HG03159 (cell line): ENCODE results near the gene VSIG8.

ENCODE experiments used
- ATAC-seq: cut with Tn5 transposase; IDR thresholded peaks from one replicate; pipeline ENCODE4 v1.9.1; 2021; ENCODE audit warnings: mild to moderate bottlenecking, moderate library complexity; ENCODE audit not compliant: unreplicated experiment

The VSIG8 gene

GRCh38 chr1:159859767-159860322 lies 2.6 kb downstream of the VSIG8 start:
- no peak for ATAC-seq

- no peak for ATAC-seq
Measured at GRCh38 chr1:159857889-159858288, 4.6 kb downstream of the VSIG8 start.

- no peak for ATAC-seq
Measured at GRCh38 chr1:159856576-159856975, 5.9 kb downstream of the VSIG8 start.

GRCh38 chr1:159855709-159856108 lies 6.7 kb downstream of the VSIG8 start:
- no peak for ATAC-seq

- ATAC-seq = peak; percentile 87
Measured at GRCh38 chr1:159854693-159855192, 7.7 kb downstream of the VSIG8 start.

GRCh38 chr1:159854116-159854692 lies 8.3 kb downstream of the VSIG8 start:
- peak; percentile 9 for ATAC-seq

GRCh38 chr1:159853417-159854115 lies 8.9 kb downstream of the VSIG8 start:
- ATAC-seq = no peak

- no peak for ATAC-seq
Measured at GRCh38 chr1:159851407-159851806, 11.1 kb downstream of the VSIG8 start.

- no peak for ATAC-seq
Measured at GRCh38 chr1:159849626-159850366, 12.7 kb downstream of the VSIG8 start.

GRCh38 chr1:159848326-159848725 lies 14.1 kb downstream of the VSIG8 start:
- ATAC-seq = no peak

GRCh38 chr1:159847231-159847630 lies 15.2 kb downstream of the VSIG8 start:
- no peak for ATAC-seq

- no peak for ATAC-seq
Measured at GRCh38 chr1:159845751-159846629, 16.5 kb downstream of the VSIG8 start.

GRCh38 chr1:159843459-159843858 lies 19.0 kb downstream of the VSIG8 start:
- ATAC-seq = no peak

GRCh38 chr1:159841749-159842148 lies 20.7 kb downstream of the VSIG8 start:
- no peak for ATAC-seq

- ATAC-seq = peak; percentile 85
Measured at GRCh38 chr1:159839116-159839849, 23.2 kb downstream of the VSIG8 start.

GRCh38 chr1:159838715-159839114 lies 23.7 kb downstream of the VSIG8 start:
- peak; percentile 70 for ATAC-seq

GRCh38 chr1:159835862-159836525 lies 26.5 kb downstream of the VSIG8 start:
- ATAC-seq = no peak

- ATAC-seq = no peak
Measured at GRCh38 chr1:159835356-159835755, 27.1 kb downstream of the VSIG8 start.

GRCh38 chr1:159832309-159832708 lies 30.1 kb downstream of the VSIG8 start:
- no peak for ATAC-seq
